Karpas-422 (cell line): Measurements from ENCODE around the gene GPBP1L1. TPM values are rescaled to one million over a fixed set of nuclear protein-coding genes. Genes with fewer than 3 reads are reported as not detected.

ENCODE experiments used
- DNase-seq: peaks from one replicate; pipeline ENCODE4 v3.0.0-alpha.2; 2015
- H2AFZ ChIP-seq: fragments of 200-600 bp; sonication (generic); 2 replicates; pipeline ENCODE4 v1.6.1; 2014; ENCODE audit warnings: antibody characterized with exemption, low read length, mixed read lengths
- H3K27ac ChIP-seq: fragments of 200-600 bp; sonication (generic); 2 replicates; pipeline ENCODE4 v1.5.1; 2014; ENCODE audit warnings: mild to moderate bottlenecking, low read length, moderate library complexity
- H3K27me3 ChIP-seq: fragments of 200-600 bp; sonication (generic); 2 replicates; pipeline ENCODE4 v1.6.1; 2014; ENCODE audit warnings: low read length, mixed read lengths
- H3K36me3 ChIP-seq: fragments of 200-600 bp; sonication (generic); 2 replicates; pipeline ENCODE4 v1.6.1; 2014; ENCODE audit warnings: low read length, mixed read lengths; ENCODE audit not compliant: insufficient read depth
- H3K4me1 ChIP-seq: fragments of 200-600 bp; sonication (generic); 2 replicates; pipeline ENCODE4 v1.6.1; 2014; ENCODE audit warnings: mild to moderate bottlenecking, low read length, mixed read lengths
- H3K4me2 ChIP-seq: fragments of 200-600 bp; sonication (generic); 2 replicates; pipeline ENCODE4 v1.6.1; 2014; ENCODE audit warnings: low read length, low read depth, mild to moderate bottlenecking; ENCODE audit not compliant: poor library complexity, severe bottlenecking
- H3K4me3 ChIP-seq: fragments of 200-600 bp; sonication (generic); 2 replicates; pipeline ENCODE4 v1.5.1; 2014; ENCODE audit warnings: mild to moderate bottlenecking, antibody characterized with exemption, low read length, mixed read lengths
- H3K79me2 ChIP-seq: fragments of 200-600 bp; sonication (generic); 2 replicates; pipeline ENCODE4 v1.6.1; 2014; ENCODE audit warnings: mild to moderate bottlenecking, low read length, mixed read lengths
- H3K9ac ChIP-seq: fragments of 200-600 bp; sonication (generic); 2 replicates; pipeline ENCODE4 v1.6.0; 2014; ENCODE audit warnings: low read length
- H3K9me2 ChIP-seq: fragments of 200-600 bp; sonication (generic), shearing (Covaris generic); replicated peaks from 2 replicates; pipeline ENCODE4 v1.6.0; 2014; ENCODE audit warnings: mild to moderate bottlenecking, low read length, moderate library complexity; ENCODE audit not compliant: insufficient read depth
- H3K9me3 ChIP-seq: fragments of 300-700, 200-600 bp; sonication (generic); 2 replicates; pipeline ENCODE4 v1.6.1; 2014; ENCODE audit warnings: low read length, mixed read lengths
- H4K20me1 ChIP-seq: fragments of 200-600 bp; sonication (generic); 2 replicates; pipeline ENCODE4 v1.6.1; 2014; ENCODE audit warnings: mild to moderate bottlenecking, antibody characterized with exemption, low read length, low read depth; ENCODE audit not compliant: insufficient read depth
- total RNA-seq: library from RNA; depleted of rRNA; stranded (reverse); fragments of >200 nt; shearing (Covaris generic); gene quantifications from 2 replicates; pipeline ENCODE4 v1.2.3, GENCODE V29; 2014; ENCODE audit warnings: low replicate concordance

GPBP1L1 gene
- total RNA-seq, 1 experiment from 2014 or later, result 95.8 TPM

DNA sequence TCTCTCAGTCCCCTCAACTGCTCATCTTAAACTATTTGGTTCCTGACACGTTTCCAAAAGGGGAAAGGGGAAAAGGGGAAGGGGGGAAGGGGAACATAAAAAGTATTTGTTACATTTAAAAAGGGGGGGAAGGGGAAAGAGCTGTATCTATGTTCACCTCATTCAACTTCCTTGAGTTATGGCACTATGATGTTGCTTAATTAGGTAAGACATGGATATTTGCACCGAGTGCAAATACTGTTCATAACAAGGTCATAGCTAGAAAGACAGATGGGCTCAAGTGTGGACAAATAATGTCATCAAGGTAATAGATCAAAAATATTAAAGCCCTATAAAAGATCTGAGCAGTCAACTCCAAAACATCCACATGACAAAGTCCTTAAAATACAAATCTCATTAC lies 26.0 kb downstream of the GPBP1L1 start:
- H3K79me2 ChIP-seq, result peaks cover 84% of the 10 kb centered on the region
- H3K27ac ChIP-seq, result no peak overlapping the region
- H4K20me1 ChIP-seq, result peaks cover 25% of the 10 kb centered on the region
- no peak overlapping the region for H3K4me2 ChIP-seq
- H2AFZ ChIP-seq, result no peak overlapping the region
- H3K4me3 ChIP-seq, result no peak overlapping the region
- H3K27me3 ChIP-seq, result no peaks in the 10 kb centered on the region
- H3K9me3 ChIP-seq, result no peaks in the 10 kb centered on the region
- H3K36me3 ChIP-seq, result peaks cover 46% of the 10 kb centered on the region
- no peaks in the 10 kb centered on the region for H3K4me1 ChIP-seq
- no peaks in the 10 kb centered on the region for H3K9me2 ChIP-seq
- DNase-seq, result no peak
- H3K9ac ChIP-seq, result no peak overlapping the region

DNA sequence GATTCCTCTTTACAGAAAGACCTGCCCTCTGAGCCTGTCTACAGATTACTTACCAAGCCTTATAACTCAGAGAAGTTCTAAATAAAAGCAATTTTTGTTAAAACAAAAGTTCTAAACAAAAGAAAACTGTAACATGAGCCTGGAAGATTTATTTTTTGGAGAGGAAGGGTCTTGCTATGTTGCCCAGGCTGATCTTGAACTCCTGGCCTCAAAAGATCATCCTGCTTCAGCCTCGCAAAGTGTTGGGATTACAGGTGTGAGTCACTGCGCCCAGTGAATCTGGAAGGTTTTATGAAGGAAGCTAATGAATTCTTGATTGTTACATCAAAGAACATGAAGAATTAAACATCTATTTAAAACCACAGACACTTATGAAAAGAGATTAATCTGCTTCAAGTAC lies 27.1 kb downstream of the GPBP1L1 start:
- Histone ChIP-seq H3K9ac (no peak overlapping the region), H3K9me2 (no peaks in the 10 kb centered on the region), H3K9me3 (no peaks in the 10 kb centered on the region), H3K4me3 (no peak overlapping the region), H3K36me3 (peaks cover 57% of the 10 kb centered on the region), H3K79me2 (peaks cover 86% of the 10 kb centered on the region), H3K4me2 (no peak overlapping the region), H2AFZ (no peak overlapping the region), H4K20me1 (peaks cover 23% of the 10 kb centered on the region), H3K4me1 (no peaks in the 10 kb centered on the region), H3K27me3 (no peaks in the 10 kb centered on the region), H3K27ac (no peak overlapping the region)
- DNase-seq, result no peak

DNA sequence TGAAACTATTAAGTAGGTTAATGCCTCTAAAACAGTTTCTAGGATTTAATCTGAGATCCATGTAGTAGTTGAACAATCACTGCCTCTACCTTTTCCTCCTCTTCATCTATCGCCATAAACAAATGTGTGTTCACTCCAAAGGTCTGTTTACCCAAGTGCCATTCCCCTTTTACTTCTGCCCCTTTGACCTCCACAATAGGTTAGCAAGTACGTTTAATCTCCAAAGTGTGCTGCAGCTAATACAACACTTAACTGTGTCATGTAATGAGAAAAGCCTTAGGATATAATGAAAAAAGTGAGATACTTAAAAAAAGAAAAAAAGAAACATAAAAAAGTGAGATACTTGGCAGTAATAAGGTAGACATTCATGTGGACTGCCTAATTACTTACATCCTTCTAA lies 28.2 kb downstream of the GPBP1L1 start:
- Histone ChIP-seq H3K4me1 (no peaks in the 10 kb centered on the region), H3K27me3 (no peaks in the 10 kb centered on the region), H2AFZ (no peak overlapping the region), H4K20me1 (peaks cover 17% of the 10 kb centered on the region), H3K79me2 (peaks cover 79% of the 10 kb centered on the region), H3K27ac (no peak overlapping the region), H3K9me2 (no peaks in the 10 kb centered on the region), H3K9ac (no peak overlapping the region), H3K9me3 (no peaks in the 10 kb centered on the region), H3K4me3 (no peak overlapping the region), H3K36me3 (peaks cover 61% of the 10 kb centered on the region), H3K4me2 (no peak overlapping the region)
- DNase-seq, result no peak

DNA sequence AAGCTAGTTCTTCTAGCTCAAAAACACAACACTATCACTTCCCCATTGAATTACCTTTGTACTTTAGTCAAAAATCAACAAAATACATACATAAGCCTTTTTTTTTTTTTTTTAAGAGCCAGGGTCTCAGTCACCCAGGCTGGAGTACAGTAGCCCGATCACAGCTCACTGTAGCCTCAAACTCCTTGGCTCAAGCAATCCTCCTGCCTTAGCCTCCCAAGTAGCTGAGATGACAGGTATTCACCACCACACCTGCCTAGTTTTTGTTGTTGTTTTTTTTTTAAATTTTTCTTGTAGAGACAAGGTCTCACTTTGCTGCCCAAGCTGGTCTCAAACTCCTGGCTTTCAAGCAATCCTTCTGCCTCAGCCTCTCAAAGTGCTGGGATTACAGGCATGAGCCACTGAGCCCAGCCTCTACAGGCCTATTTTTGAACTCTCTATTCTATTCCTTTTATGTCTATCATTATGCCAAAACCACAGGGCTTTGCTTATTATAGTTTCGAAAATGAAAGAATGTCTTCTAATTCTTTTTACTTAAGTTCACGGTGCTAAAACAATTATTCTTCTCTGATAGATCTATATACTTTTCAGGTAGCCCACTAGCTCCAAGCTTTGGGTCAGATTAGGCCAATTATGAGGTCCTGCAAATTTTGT lies 29.6 kb downstream of the GPBP1L1 start:
- Histone ChIP-seq H3K9me3 (no peaks in the 10 kb centered on the region), H3K4me1 (no peaks in the 10 kb centered on the region), H3K4me2 (no peak overlapping the region), H3K4me3 (no peak overlapping the region), H3K27ac (no peak overlapping the region), H3K9ac (no peak overlapping the region), H3K9me2 (no peaks in the 10 kb centered on the region), H3K27me3 (no peaks in the 10 kb centered on the region), H4K20me1 (0 out of 2 replicates have a peak, but pooled peaks cover 8% of the 10 kb centered on the region), H3K79me2 (peaks cover 78% of the 10 kb centered on the region), H3K36me3 (peaks cover 73% of the 10 kb centered on the region), H2AFZ (no peak overlapping the region)
- DNase-seq, result no peak

DNA sequence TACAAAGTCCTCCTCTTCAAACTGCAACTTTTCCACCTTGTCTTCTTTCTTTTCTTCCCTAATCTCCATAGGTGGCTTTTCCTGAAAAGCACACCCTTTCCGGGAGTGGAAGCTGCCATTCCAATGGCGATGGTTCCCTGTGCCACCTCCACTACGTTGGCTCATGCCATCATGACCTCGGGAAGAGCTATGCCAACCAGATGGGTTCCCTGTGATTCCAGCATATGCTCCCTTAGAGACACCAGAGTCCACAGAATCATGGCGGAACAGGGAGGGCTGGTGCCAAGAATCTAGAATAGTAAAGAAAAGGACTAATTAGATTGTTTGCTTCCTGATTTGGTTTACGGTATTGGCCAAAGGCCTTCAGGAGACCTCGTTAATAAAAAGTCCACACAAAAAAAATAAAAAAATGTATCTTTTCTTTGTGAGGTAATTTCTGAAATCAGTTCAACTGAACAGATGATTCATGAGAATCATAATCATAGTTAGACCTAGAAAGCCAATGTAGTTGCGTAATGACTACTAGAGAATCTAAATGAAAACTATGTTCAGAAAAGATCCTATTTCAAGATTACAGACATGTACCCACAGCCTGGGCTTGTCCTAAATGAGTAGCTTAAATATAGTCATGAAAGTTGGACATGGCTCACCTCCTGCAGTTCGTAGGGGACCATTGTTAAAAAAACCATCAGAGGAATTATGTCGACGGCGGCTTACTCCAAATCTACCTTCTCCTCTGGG lies 31.6 kb downstream of the GPBP1L1 start:
- Histone ChIP-seq H3K4me2 (no peak overlapping the region), H3K27ac (no peak overlapping the region), H3K36me3 (peaks cover 71% of the 10 kb centered on the region), H3K9me3 (no peaks in the 10 kb centered on the region), H3K27me3 (no peaks in the 10 kb centered on the region), H2AFZ (no peak overlapping the region), H3K4me1 (peaks cover 6% of the 10 kb centered on the region), H3K9me2 (no peaks in the 10 kb centered on the region), H3K79me2 (peaks cover 76% of the 10 kb centered on the region), H4K20me1 (peaks cover 7% of the 10 kb centered on the region; the same call in 1 of the 2 replicates), H3K9ac (no peak overlapping the region), H3K4me3 (no peak overlapping the region)
- no peak for DNase-seq

DNA sequence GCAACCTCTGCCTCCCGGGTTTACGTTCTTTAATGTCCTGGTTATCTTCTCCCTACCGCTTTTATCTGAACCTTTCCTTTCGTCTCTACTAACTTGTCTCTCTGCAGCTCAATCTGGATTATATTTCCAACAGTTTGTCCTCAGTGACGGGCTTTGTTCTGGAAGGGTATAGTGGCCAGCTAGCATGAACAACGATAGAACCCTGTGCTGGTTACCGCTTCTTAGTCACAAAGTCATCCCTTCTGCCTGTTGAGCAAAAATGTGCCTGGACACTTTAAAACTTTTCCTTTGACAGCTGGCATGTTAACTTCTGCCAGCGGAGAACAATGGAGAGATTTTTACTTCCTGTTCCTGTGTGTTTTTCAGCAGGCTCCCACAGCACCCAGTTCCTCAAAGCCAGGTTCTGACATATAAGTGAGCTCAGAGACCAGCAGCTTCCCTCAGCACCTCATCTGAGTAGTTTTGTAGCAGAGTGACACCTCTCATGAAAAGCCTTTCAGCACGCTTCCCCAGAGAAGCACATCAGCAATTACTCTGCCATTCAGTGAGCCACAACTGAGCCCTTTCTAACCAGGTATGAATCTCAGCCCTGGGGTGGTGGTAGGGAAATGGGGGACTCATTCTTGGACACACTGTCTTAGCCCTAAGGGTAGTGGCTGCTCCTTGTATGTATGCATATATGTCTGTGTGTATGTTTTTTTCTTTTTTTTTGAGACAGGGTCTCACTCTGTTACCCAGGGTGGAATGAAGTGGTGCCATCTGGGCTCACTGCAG lies 38.9 kb downstream of the GPBP1L1 start:
- Histone ChIP-seq H3K4me2 (no peak overlapping the region), H3K4me3 (no peak overlapping the region), H3K27me3 (no peaks in the 10 kb centered on the region), H3K27ac (no peak overlapping the region), H3K9me2 (no peaks in the 10 kb centered on the region), H3K4me1 (peaks cover 61% of the 10 kb centered on the region), H2AFZ (no peak overlapping the region), H3K79me2 (peaks cover 88% of the 10 kb centered on the region), H3K9ac (no peak overlapping the region), H3K9me3 (no peaks in the 10 kb centered on the region), H4K20me1 (peaks cover 35% of the 10 kb centered on the region), H3K36me3 (peaks cover 37% of the 10 kb centered on the region; the same call in 1 of the 2 replicates)
- no peak for DNase-seq

DNA sequence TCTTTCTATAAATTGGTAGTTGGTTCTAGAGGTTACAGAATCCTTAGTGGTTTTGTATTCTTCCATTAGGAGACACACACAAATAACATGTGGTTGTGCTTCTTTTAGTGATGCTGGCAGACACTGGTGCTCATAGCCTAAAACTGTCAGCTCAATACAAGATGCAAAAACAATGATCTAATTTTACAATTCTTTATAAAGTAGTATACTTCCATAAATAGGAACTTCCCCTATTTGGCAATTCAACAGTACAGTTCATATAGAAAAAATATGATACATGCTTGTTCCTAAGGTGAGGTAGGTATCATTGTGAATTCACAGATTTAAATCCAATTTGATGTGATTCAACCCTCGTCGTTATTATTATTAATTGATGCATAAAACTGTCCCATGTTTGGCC lies 41.7 kb downstream of the GPBP1L1 start:
- DNase-seq, result peak; percentile 85
- peak overlapping the region; percentile 72 for H3K27ac ChIP-seq
- H2AFZ ChIP-seq, result no peak overlapping the region
- no peaks in the 10 kb centered on the region for H3K9me2 ChIP-seq
- H3K4me2 ChIP-seq, result peak overlapping the region; percentile 61
- H3K4me1 ChIP-seq, result peaks cover 54% of the 10 kb centered on the region
- no peak overlapping the region for H3K9ac ChIP-seq
- no peaks in the 10 kb centered on the region for H3K27me3 ChIP-seq
- H4K20me1 ChIP-seq, result peaks cover 30% of the 10 kb centered on the region
- H3K79me2 ChIP-seq, result peaks cover 84% of the 10 kb centered on the region
- H3K9me3 ChIP-seq, result no peaks in the 10 kb centered on the region
- H3K4me3 ChIP-seq, result peak overlapping the region; percentile 17
- H3K36me3 ChIP-seq, result peaks cover 42% of the 10 kb centered on the region

DNA sequence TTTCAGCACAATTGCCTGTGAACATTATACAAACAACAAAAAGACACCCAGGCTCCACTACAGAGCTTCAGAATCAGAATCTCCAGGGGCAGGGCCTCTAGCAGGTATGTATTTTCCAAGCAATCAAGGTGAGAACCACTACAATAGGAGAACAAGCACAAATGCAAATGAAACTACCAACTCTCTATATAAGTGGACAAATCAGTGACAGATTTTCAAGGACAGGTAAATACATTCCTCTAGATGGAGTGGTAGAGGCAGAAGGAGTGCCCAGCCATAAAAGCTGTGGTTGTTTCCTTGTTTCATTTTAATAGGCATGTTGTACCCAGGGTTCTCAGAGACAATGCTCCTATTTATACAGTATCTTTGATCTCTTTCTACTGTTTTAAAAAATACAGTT lies 42.4 kb downstream of the GPBP1L1 start:
- H3K27me3 ChIP-seq, result no peaks in the 10 kb centered on the region
- H3K9me3 ChIP-seq, result no peaks in the 10 kb centered on the region
- no peaks in the 10 kb centered on the region for H3K9me2 ChIP-seq
- H3K9ac ChIP-seq, result no peak overlapping the region
- H3K4me2 ChIP-seq, result peak overlapping the region; percentile 61
- no peak overlapping the region for H2AFZ ChIP-seq
- peaks cover 29% of the 10 kb centered on the region for H4K20me1 ChIP-seq
- peaks cover 80% of the 10 kb centered on the region for H3K79me2 ChIP-seq
- DNase-seq, result no peak
- H3K4me3 ChIP-seq, result no peak overlapping the region
- peak overlapping the region; percentile 72 for H3K27ac ChIP-seq
- H3K4me1 ChIP-seq, result peaks cover 49% of the 10 kb centered on the region
- peaks cover 41% of the 10 kb centered on the region for H3K36me3 ChIP-seq
